NCI-H446 (cell line): ENCODE measurements around the gene EMC10.
A peak's percentile ranks its signal among the peaks of the same experiment; 100 is the strongest.
"Not testable (repeated sequence)": the region's sequence is repeated elsewhere in the genome, so short reads cannot be mapped to it uniquely, and the experiment has no call there.

ENCODE experiments used
- DNase-seq, 2 experiments: peaks; one replicate each; lab custom pipeline; 2025; lab: John Stamatoyannopoulos, UW

The EMC10 gene

GRCh38 chr19:50514346-50515167 lies 38.2 kb downstream of the EMC10 start:
- peak in 1 of 2 experiments; percentile 46 for DNase-seq

- no peak for DNase-seq
These were observed 38.9 kb downstream of the EMC10 start for GRCh38 chr19:50515168-50515561.

GRCh38 chr19:50516456-50516855 lies 40.1 kb downstream of the EMC10 start:
- no peak for DNase-seq

- no peak for DNase-seq
These were observed 40.8 kb downstream of the EMC10 start for GRCh38 chr19:50516964-50517703.

GRCh38 chr19:50517704-50518075 lies 41.4 kb downstream of the EMC10 start:
- no peak for DNase-seq

GRCh38 chr19:50518091-50519005 lies 42.0 kb downstream of the EMC10 start:
- DNase-seq: no peak

DNA sequence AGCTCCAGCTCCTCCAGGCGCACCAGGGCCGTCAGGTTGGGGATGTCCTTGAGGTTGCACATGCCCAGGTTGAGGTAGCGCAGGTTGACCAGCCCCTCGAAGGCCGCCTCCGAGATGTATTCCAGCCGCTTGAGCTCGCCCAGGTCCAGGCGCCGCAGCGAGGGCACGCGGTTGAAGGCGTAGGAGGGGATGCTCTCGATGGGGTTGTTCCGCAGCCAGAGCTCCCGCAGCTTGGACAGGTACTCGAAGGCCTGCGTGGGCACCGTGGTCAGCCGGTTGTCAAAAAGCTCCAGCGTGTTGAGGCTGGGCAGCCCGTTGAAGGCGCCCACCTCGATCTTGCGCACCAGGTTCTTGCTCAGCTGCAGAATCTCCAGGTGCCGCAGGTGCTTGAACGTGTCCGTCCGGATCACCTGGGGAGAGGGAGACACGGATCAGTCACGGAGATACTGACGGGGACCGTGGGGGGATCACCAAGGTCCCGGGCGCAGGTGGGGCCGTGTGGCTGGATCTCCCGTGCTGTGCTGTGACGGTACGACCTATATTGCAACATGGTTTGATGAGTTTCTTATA lies 42.8 kb downstream of the EMC10 start:
- no peak for DNase-seq

DNA sequence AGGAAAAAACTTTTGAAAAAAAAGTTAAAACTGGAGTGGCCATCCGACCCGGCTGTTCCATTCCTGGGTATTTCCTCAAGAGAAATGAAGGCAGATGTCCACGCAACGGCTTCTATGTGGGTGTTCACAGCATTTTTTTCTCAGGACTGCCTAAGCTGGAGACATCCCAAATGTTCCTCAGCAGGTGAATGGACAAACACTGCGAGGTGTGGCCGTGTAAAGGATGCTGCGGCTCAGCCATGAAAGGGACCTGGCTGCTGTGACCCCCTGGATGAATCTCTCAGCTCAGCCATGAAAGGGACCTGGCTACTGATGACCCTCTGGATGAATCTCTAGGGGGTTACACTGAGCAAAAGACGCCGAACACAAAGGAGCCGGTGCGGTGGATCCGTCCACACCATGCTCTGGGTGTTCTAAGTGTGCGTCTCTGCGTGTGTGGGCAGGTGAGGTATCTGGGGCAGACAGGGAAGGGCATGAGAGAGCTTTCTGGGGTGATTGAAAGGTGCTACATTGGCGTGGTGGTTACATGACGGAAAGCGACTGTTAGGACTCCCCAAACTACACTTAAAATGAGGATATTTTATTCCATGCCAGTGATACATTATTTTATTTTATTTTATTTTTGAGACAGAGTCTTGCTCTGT lies 44.6 kb downstream of the EMC10 start:
- DNase-seq: no peak

GRCh38 chr19:50522881-50523280 lies 46.6 kb downstream of the EMC10 start:
- no peak for DNase-seq

GRCh38 chr19:50528052-50528451 lies 51.7 kb downstream of the EMC10 start:
- not testable (repeated sequence) for DNase-seq

DNA sequence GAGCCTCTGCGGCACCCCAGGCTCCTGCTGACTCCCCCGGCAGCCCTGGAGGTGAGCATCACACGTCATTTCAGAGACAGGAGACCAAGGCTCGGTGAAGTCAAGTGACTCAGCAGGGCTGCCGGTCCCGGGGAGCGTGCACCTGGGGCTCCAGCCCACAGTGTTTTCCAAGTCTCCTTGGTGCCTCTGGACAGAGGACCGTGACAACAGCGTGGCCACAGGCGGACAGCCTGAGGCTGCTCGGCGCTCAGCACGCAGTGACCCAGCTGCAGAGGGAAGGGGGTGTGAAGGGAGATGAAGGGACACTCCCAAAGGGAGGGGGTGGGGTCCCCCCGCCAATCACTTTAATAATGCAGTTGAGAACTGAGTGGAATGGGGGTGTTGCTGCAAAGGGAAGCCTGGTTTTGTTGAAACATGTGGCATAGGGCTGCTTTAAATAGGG lies 54.9 kb downstream of the EMC10 start:
- DNase-seq: no peak

GRCh38 chr19:50532952-50533351 lies 56.6 kb downstream of the EMC10 start:
- no peak for DNase-seq

DNA sequence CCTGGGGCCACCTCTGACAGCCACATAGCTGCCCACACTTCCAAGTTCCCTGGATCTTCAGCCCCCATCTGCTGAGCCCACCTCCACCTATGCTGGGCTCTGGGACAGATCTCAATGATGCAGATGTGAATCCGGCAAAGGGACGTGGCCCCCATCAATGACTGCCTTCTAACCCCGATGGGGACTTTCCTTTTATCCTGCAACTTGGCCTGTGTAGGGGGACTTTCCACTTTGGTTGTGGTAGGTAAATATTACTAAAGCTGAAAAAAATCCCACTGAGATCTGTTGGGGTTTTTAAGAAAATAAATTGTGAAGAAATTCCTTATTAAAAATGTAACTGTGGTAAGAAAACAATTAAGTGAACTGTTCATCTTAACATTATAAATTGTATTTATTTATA lies 58.2 kb downstream of the EMC10 start:
- DNase-seq: no peak

DNA sequence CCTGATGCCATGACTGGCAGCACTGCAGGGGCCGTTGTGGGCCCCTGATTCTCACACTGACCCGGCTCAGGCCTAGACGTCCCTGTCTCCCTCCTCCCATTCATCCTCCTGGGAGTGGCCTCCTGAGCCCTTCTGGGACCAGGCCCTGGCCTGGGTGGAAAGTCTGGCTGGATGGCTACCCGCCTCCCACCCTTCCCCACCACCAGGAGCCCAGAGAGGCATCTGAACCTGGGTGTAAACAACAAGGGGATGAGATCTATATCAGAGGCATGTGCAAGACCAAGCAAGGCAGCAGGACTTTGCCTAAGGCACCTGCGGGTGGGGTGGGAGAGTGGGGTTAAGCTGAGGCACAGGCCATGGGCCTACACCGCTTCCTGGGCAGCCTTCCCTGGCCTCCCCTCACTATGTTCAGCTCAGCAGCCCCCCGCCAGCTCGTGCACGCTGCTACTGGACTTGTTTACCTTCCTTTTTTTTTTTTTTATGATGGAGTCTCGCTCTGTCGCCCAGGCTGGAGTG lies 59.4 kb downstream of the EMC10 start:
- no peak for DNase-seq

- DNase-seq: no peak
These were observed 60.5 kb downstream of the EMC10 start for GRCh38 chr19:50536662-50537305.

- no peak for DNase-seq
These were observed 61.0 kb downstream of the EMC10 start for GRCh38 chr19:50537306-50537685.

GRCh38 chr19:50537769-50538230 lies 61.5 kb downstream of the EMC10 start:
- peak; percentile 65 to 71 for DNase-seq
